Stomach (tissue), 9 donors: ENCODE data around the gene ENPP1. TPM values are rescaled to one million over a fixed set of nuclear protein-coding genes. Genes with fewer than 3 reads are reported as not detected.

Source experiments
- DNase-seq, 2 donors: peaks; one replicate each; pipeline versions ENCODE4 v3.0.0 to v3.0.0-alpha.2; 2013 to 2019
- H3K27ac ChIP-seq, 5 donors: fragments of 200-600 bp in 4 of 5; sonication (generic) in 4 of 5; one replicate each; pipeline ENCODE4 v1.5.1; 2013 to 2019; ENCODE audit warnings: mild to moderate bottlenecking in 1 of 5, moderate library complexity in 1 of 5
- H3K27me3 ChIP-seq, 3 donors: fragments of 200-600 bp; sonication (generic); one replicate each; pipeline ENCODE4 v1.5.1; 2017 to 2019; ENCODE audit warnings: mixed run types in 1 of 3
- H3K36me3 ChIP-seq, 4 donors: fragments of 200-600 bp; sonication (generic); 1 replicate in 3 of 4; 2 replicates in 1 of 4; pipeline ENCODE4 v1.5.1; 2016 to 2019
- H3K4me1 ChIP-seq, 4 donors: fragments of 200-600 bp; sonication (generic); one replicate each; pipeline ENCODE4 v1.5.1; 2016 to 2019
- H3K4me3 ChIP-seq, 4 donors: fragments of 200-600 bp; sonication (generic) in 3 of 4; one replicate each; pipeline ENCODE4 v1.5.1; 2016 to 2019; ENCODE audit warnings: mild to moderate bottlenecking in 1 of 4
- H3K9me3 ChIP-seq, 4 donors: fragments of 200-600 bp; sonication (generic); one replicate each; pipeline ENCODE4 v1.5.1; 2016 to 2019
- EP300 ChIP-seq: sonication (generic); formaldehyde crosslinking; IDR thresholded peaks from one replicate; pipeline ENCODE4 v1.6.1; 2017; ENCODE audit warnings: antibody characterized with exemption
- POLR2A ChIP-seq, 4 donors: fragments of 450-650 bp; IDR thresholded peaks; one replicate each; pipeline ENCODE4 v1.6.1; 2016; ENCODE audit warnings: antibody characterized with exemption in 4 of 4, control low read depth in 2 of 4, mild to moderate bottlenecking in 1 of 4, moderate library complexity in 1 of 4
- POLR2AphosphoS5 ChIP-seq, 3 donors: sonication (generic); formaldehyde crosslinking; IDR thresholded peaks; one replicate each; pipeline ENCODE4 v1.6.1; 2016; ENCODE audit warnings: antibody characterized with exemption in 3 of 3
- WGBS, 5 donors: extraction: QIAGEN DNeasy Blood & Tissue Kit in 3 of 5; methylation state at CpG; one replicate each; pipeline versions ENCODE4 v1.1.5 to v1.1.7; 2013 to 2018; 5-methylcytosine and 5-hydroxymethylcytosine counted together
- intact Hi-C: fragments of 100-400 bp; cut with DNase I; formaldehyde crosslinking; loops from one replicate; pipeline ENCODE4 v1.15.1; 2023; ENCODE audit warnings: low total_unique reads
- polyA plus RNA-seq, 3 donors: library from polyadenylated mRNA; stranded (reverse); fragments of 200-250 nt; gene quantifications; one replicate each; pipeline ENCODE4 v1.2.3, GENCODE V29; 2013
- small RNA-seq, 4 donors: library from RNA; depleted of rRNA; stranded (forward); fragments of <200 nt; gene quantifications; one replicate each; pipeline ENCODE3, GENCODE V24; 2016
- total RNA-seq, 5 donors: library from RNA; depleted of rRNA; stranded (reverse); fragments of >200 nt; gene quantifications; one replicate each; pipeline versions ENCODE4 v1.1.0 to v1.2.3, GENCODE V29; 2014 to 2016
- TF ChIP-seq, protein P1 (sequence below), 7 experiments: fragments of 450-650 bp in 4 of 7; fragments of 200-600 bp in 3 of 7; sonication (generic) in 3 of 7; IDR thresholded peaks; one replicate each; pipeline ENCODE4 v1.5.1; 2016 to 2019; ENCODE audit warnings: antibody characterized with exemption in 7 of 7, control low read depth in 2 of 7, mild to moderate bottlenecking in 1 of 7
- donor health status: healthy with polysubstance abuse.
- donor health status: Bipolar disorder and iron deficiency.
- donor health status: healthy.

Gene ENPP1
- total and polyA plus RNA-seq, 8 donors: 0.31 to 42.0 (median 7.0) TPM

DNA sequence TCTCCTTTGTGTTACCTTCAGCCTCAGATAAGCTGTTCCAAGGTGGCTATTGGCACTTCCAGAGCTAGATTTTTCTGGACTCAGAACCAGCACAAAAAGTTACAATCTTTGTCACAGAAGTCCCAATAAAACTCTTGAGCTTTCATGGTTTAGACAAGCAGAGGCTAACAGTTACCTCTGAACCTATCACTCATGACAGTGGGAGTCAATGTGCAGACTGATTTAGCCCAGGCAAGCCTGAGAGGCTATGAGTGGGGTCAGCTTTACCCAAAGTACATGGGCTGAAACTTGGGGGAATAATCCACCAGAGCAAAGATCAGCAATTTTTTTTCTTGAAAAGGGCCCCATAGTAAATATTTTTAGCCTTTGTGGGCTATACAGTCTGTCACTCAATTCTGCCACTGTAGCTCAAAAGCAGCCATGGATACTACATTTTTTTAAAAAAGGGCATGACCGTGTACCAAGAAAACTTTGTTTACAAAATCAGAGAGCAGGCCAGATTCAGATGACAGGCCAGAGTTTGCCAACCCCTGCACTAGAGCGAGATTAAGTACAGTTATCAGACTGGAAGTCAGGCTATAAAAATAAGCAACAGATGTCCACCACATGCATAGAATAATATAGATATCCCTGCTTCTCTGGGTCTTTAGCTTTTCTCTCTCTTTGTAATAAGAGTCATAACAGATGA, 123.4 kb downstream of the ENPP1 start:
- Histone ChIP-seq H3K9me3 (no peaks in the 10 kb centered on the region), H3K36me3 (no peaks in the 10 kb centered on the region), H3K4me1 (peaks cover 0 to 3% (median 0%) of the 10 kb centered on the region in 4 donors), H3K27ac (no peak overlapping the region), H3K4me3 (no peak overlapping the region), H3K27me3 (no peaks in the 10 kb centered on the region)
- DNase-seq: no peak
- no peak for TF ChIP-seq EP300
- TF ChIP-seq, protein P1, sequence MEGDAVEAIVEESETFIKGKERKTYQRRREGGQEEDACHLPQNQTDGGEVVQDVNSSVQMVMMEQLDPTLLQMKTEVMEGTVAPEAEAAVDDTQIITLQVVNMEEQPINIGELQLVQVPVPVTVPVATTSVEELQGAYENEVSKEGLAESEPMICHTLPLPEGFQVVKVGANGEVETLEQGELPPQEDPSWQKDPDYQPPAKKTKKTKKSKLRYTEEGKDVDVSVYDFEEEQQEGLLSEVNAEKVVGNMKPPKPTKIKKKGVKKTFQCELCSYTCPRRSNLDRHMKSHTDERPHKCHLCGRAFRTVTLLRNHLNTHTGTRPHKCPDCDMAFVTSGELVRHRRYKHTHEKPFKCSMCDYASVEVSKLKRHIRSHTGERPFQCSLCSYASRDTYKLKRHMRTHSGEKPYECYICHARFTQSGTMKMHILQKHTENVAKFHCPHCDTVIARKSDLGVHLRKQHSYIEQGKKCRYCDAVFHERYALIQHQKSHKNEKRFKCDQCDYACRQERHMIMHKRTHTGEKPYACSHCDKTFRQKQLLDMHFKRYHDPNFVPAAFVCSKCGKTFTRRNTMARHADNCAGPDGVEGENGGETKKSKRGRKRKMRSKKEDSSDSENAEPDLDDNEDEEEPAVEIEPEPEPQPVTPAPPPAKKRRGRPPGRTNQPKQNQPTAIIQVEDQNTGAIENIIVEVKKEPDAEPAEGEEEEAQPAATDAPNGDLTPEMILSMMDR (IDR thresholded peaks at IDR 0.05): no peak
- no peak for TF ChIP-seq POLR2A (IDR thresholded peaks at IDR 0.05)
- no peak for TF ChIP-seq POLR2AphosphoS5 (IDR thresholded peaks at IDR 0.05)
- intact Hi-C loops: no loop called here
- WGBS, 5 donors: 22 to 44% (median 29%) methylated on average over 2 of the region's 2 CpGs

DNA sequence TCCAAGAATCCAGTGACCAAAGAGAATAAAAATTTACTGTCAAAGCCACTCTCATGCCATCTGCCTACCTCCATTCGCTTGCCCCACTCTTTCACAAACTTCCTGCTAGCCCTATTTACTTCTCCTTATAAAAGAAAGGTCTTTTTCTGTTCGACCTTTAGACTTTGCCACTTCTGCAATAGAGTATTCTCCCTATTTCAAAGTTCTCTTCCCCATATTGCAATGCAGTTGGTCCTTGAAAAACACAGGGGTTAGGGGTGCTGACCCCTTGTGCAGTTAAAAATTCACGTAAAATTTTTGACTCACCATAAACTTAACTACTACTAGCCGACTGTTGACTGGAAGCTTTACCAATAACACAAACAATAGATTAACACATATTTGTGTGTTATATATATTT, 128.3 kb downstream of the ENPP1 start:
- no peaks in the 10 kb centered on the region for H3K36me3 ChIP-seq
- H3K4me1 ChIP-seq: peaks cover 0 to 3% (median 0%) of the 10 kb centered on the region in 4 donors
- no peak overlapping the region for H3K4me3 ChIP-seq
- intact Hi-C loops: no loop called here
- no peaks in the 10 kb centered on the region for H3K9me3 ChIP-seq
- H3K27me3 ChIP-seq: no peaks in the 10 kb centered on the region
- H3K27ac ChIP-seq: no peak overlapping the region
- WGBS, 5 donors: 76 to 83% (median 83%) methylated on average over 4 of the region's 4 CpGs
- no peak for DNase-seq
- TF ChIP-seq EP300 (no peak), POLR2A (IDR thresholded peaks at IDR 0.05) (no peak), POLR2AphosphoS5 (IDR thresholded peaks at IDR 0.05) (no peak)
- TF ChIP-seq, protein P1 (IDR thresholded peaks at IDR 0.05): no peak

DNA sequence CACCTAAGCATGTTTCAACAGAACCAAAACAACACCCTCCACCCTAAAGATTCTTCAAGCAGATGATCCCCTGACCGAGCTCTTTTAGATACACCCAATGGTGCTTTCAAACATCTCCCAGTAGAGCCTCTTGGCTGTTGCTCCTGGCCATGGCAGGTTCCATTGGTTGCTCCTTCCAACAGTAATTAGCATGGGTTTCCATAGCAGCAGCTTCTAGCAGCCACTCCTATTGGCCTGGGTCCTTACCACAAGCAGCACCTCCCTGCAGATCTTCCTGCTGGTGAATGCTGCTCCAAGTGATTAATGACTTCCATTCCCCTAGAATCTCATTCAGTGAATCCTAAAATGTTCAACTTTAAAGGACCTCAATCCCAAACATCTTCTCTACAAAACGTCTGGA, 129.4 kb downstream of the ENPP1 start:
- TF ChIP-seq, protein P1 (IDR thresholded peaks at IDR 0.05): no peak
- TF ChIP-seq POLR2A (IDR thresholded peaks at IDR 0.05) (no peak), EP300 (no peak), POLR2AphosphoS5 (IDR thresholded peaks at IDR 0.05) (no peak)
- no peak for DNase-seq
- intact Hi-C loops: no loop called here
- WGBS, 5 donors: 46 to 77% (median 59%) methylated on average over 2 of the region's 2 CpGs
- Histone ChIP-seq H3K36me3 (no peaks in the 10 kb centered on the region), H3K4me1 (no peaks in the 10 kb centered on the region), H3K9me3 (no peaks in the 10 kb centered on the region), H3K27me3 (no peaks in the 10 kb centered on the region), H3K4me3 (no peak overlapping the region), H3K27ac (no peak overlapping the region)

DNA sequence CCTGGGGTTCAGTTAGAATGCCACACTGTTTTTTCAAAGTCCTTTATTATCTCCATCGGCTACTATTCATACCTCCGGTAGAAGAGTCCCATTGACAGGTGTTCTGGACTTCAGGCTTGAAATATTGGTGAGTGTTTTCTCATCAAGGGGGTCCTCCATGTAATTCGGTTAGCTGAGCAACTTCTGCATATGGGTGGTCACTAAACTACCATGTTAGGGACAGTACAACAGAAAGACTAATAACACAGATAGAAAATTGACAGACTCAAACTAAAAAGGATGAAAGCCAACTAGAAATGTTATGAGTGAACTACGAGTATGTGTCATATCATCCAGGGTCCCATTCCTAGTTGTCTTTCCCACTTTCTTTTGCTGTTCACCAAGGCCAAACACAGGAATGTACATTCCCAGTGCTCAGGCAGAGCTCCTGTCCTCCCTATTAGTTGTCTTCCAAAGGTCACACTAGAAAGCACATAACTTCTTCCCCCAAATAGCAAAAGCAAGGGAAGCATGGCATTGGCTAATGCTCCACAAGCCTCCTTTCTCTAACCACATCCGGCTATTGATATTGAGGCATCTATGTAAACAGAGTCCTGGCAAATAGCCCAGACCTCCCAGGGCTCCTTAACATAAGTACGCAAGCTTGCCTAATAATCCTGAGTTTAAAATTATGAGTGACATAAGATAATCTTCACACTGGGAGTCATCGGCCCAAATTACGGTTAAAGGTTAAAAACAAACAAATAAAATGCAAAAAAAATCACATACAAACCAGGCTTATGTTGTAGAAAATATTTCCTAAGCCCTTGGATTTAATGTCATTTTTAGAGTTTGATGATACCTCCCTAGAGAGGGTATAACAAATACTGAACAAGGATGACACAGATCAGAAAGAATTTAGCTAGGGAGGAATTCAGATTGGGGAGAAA, 130.1 kb downstream of the ENPP1 start:
- intact Hi-C loops: no loop called here
- H3K4me3 ChIP-seq: no peak overlapping the region
- 72 to 81% (median 77%) methylated on average over 8 of the region's 8 CpGs for WGBS, 5 donors
- H3K9me3 ChIP-seq: no peaks in the 10 kb centered on the region
- TF ChIP-seq EP300 (no peak), POLR2AphosphoS5 (IDR thresholded peaks at IDR 0.05) (no peak), POLR2A (IDR thresholded peaks at IDR 0.05) (no peak)
- TF ChIP-seq, protein P1 (IDR thresholded peaks at IDR 0.05): no peak
- no peaks in the 10 kb centered on the region for H3K4me1 ChIP-seq
- peak in 1 of 2 donors; percentile 47 for DNase-seq
- H3K27me3 ChIP-seq: no peaks in the 10 kb centered on the region
- H3K36me3 ChIP-seq: no peaks in the 10 kb centered on the region
- H3K27ac ChIP-seq: no peak overlapping the region

Small RNA genes within 50 kb of the gene (small RNA-seq; reads per million reads assigned to genes)
- gene MIR548H5 (0 reads per million in 4 donors), gene SELENOKP2 (0 reads per million in 4 donors)

Other genes starting within 250 kb of the ENPP1 start
- 1 to 10 TPM in 1 of 5 donors, not detected in 4; 2.2 TPM for gene ARG1, start 234.8 kb upstream of the ENPP1 start, total RNA-seq
- 1 to 10 TPM in 1 of 3 donors, under 1 TPM in 1, not detected in 1; 0.30 to 2.2 TPM for gene ARG1, start 234.8 kb upstream of the ENPP1 start, polyA plus RNA-seq
- gene MED23, start 179.8 kb upstream of the ENPP1 start, total RNA-seq: 100 to 1,000 TPM in 1 of 5 donors, 10 to 100 TPM in 4; 12.1 to 107 (median 21.6) TPM
- gene MED23, start 179.8 kb upstream of the ENPP1 start, polyA plus RNA-seq: 10 to 100 TPM in 1 of 3 donors, 1 to 10 TPM in 2; 4.0 to 13.0 (median 6.6) TPM
- 10 to 100 TPM in 1 of 5 donors, 1 to 10 TPM in 1, under 1 TPM in 1, not detected in 2; 0.45 to 13.0 (median 4.4) TPM for gene ENPP3, start 170.7 kb upstream of the ENPP1 start, total RNA-seq
- gene ENPP3, start 170.7 kb upstream of the ENPP1 start, polyA plus RNA-seq: under 1 TPM; 0.31 to 0.76 (median 0.38) TPM
- 1 to 10 TPM in 2 of 5 donors, not detected in 3; 1.7 to 5.5 TPM for gene OR2A4, start 106.6 kb upstream of the ENPP1 start, total RNA-seq
- gene OR2A4, start 106.6 kb upstream of the ENPP1 start, polyA plus RNA-seq: not detected
- 1 to 10 TPM in 1 of 5 donors, not detected in 4; 6.2 TPM for gene CTAGE9, start 97.0 kb upstream of the ENPP1 start, total RNA-seq
- not detected for gene CTAGE9, start 97.0 kb upstream of the ENPP1 start, polyA plus RNA-seq
- gene CCN2, start 143.4 kb downstream of the ENPP1 start, total RNA-seq: 100 to 1,000 TPM in 3 of 5 donors, 10 to 100 TPM in 2; 89.3 to 317 (median 130) TPM
- gene CCN2, start 143.4 kb downstream of the ENPP1 start, polyA plus RNA-seq: 10 to 100 TPM; 38.5 to 45.4 (median 40.3) TPM